ENCODE measurements around the gene RBMS1. TPM values are rescaled to one million over a fixed set of nuclear protein-coding genes. Genes with fewer than 3 reads are reported as not detected.
A peak's percentile ranks its signal among the peaks of the same experiment; 100 is the strongest.
"Not testable (repeated sequence)": the region's sequence is repeated elsewhere in the genome, so short reads cannot be mapped to it uniquely, and the experiment has no call there.

The RBMS1 gene
- total RNA-seq, 1 donor from 2014 or later: 136 TPM

DNA sequence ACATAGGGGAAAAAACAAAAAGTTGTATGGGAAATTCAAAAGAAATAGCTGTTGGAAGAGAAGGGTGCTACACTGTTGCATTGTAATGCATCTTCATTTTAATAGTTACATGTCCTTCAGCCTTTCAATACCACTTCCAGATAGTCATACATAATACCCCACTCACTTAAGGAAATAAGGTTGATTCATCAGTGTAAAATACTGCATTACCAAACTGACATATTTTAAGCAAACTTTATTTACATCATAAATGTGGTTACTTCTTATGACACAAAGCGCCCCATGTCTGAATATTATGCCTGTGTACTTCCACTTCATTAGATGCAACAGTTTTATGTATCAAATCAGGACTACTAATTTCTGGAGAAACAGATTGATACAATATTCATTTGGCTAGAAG is 4.5 kb downstream of the RBMS1 start:
- H3K27me3 Mint-ChIP-seq (ENCODE audit: unreplicated experiment): peaks cover 6% of the 10 kb centered on the region
- DNase-seq (ENCODE audit: low spot score): no peak
- no peak overlapping the region for H3K4me3 Mint-ChIP-seq (ENCODE audit: unreplicated experiment)
- TF ChIP-seq, protein P1, sequence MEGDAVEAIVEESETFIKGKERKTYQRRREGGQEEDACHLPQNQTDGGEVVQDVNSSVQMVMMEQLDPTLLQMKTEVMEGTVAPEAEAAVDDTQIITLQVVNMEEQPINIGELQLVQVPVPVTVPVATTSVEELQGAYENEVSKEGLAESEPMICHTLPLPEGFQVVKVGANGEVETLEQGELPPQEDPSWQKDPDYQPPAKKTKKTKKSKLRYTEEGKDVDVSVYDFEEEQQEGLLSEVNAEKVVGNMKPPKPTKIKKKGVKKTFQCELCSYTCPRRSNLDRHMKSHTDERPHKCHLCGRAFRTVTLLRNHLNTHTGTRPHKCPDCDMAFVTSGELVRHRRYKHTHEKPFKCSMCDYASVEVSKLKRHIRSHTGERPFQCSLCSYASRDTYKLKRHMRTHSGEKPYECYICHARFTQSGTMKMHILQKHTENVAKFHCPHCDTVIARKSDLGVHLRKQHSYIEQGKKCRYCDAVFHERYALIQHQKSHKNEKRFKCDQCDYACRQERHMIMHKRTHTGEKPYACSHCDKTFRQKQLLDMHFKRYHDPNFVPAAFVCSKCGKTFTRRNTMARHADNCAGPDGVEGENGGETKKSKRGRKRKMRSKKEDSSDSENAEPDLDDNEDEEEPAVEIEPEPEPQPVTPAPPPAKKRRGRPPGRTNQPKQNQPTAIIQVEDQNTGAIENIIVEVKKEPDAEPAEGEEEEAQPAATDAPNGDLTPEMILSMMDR (IDR thresholded peaks at IDR 0.05; ENCODE audit: unreplicated experiment): no peak
- no peak overlapping the region for H3K27ac Mint-ChIP-seq (ENCODE audit: unreplicated experiment)
- no peaks in the 10 kb centered on the region for H3K9me3 Mint-ChIP-seq (ENCODE audit: unreplicated experiment)
- peaks cover 5% of the 10 kb centered on the region for H3K36me3 Mint-ChIP-seq (ENCODE audit: low read depth, unreplicated experiment)
- peaks cover 25% of the 10 kb centered on the region for H3K4me1 Mint-ChIP-seq (ENCODE audit: unreplicated experiment)

DNA sequence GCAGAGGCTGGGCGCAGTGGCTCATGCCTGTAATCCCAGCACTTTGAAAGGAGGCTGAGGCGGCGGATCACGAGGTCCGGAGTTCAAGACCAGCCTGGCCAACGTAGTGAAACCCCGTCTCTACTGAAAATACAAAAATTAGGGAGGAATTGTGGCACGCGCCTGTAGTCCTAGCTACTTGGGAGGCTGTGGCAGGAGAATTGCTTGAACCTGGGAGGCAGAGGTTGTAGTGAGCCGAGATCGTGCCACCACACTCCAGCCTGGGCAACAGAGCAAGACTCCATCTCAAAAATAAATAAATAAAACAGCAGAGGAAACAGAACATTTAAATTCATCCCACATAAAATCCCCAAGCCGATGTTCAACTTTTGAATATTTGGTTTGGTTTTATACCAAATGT is 5.3 kb downstream of the RBMS1 start:
- H3K4me3 Mint-ChIP-seq (ENCODE audit: unreplicated experiment); H3K36me3 Mint-ChIP-seq (ENCODE audit: low read depth, unreplicated experiment); H3K9me3 Mint-ChIP-seq (ENCODE audit: unreplicated experiment); H3K27ac Mint-ChIP-seq (ENCODE audit: unreplicated experiment); H3K27me3 Mint-ChIP-seq (ENCODE audit: unreplicated experiment); DNase-seq (ENCODE audit: low spot score): not testable (repeated sequence)
- H3K4me1 Mint-ChIP-seq (ENCODE audit: unreplicated experiment): peaks cover 25% of the 10 kb centered on the region

DNA sequence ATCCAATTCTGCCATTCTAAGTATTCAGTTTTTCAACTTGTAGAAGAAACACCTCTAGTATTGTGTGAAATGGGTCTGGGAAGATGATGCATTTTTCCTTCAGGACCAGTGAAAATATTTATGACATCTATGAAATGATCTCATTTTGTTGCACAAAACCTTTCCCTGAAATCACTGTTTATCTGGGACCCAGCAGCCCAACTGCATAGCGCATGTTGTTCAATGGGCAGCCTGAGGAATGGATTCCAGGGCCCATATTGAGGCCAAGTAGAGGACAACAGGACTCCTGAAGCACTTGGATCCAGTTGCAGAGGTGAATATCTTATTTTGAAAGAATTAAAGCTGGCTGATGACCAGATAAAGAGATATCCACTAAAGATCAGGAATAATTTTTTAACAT is 7.3 kb downstream of the RBMS1 start:
- no peak overlapping the region for H3K4me3 Mint-ChIP-seq (ENCODE audit: unreplicated experiment)
- no peaks in the 10 kb centered on the region for H3K9me3 Mint-ChIP-seq (ENCODE audit: unreplicated experiment)
- peaks cover 26% of the 10 kb centered on the region for H3K4me1 Mint-ChIP-seq (ENCODE audit: unreplicated experiment)
- H3K36me3 Mint-ChIP-seq (ENCODE audit: low read depth, unreplicated experiment): no peaks in the 10 kb centered on the region
- H3K27ac Mint-ChIP-seq (ENCODE audit: unreplicated experiment): no peak overlapping the region
- TF ChIP-seq, protein P1 (IDR thresholded peaks at IDR 0.05; ENCODE audit: unreplicated experiment): no peak
- no peaks in the 10 kb centered on the region for H3K27me3 Mint-ChIP-seq (ENCODE audit: unreplicated experiment)
- DNase-seq (ENCODE audit: low spot score): no peak

DNA sequence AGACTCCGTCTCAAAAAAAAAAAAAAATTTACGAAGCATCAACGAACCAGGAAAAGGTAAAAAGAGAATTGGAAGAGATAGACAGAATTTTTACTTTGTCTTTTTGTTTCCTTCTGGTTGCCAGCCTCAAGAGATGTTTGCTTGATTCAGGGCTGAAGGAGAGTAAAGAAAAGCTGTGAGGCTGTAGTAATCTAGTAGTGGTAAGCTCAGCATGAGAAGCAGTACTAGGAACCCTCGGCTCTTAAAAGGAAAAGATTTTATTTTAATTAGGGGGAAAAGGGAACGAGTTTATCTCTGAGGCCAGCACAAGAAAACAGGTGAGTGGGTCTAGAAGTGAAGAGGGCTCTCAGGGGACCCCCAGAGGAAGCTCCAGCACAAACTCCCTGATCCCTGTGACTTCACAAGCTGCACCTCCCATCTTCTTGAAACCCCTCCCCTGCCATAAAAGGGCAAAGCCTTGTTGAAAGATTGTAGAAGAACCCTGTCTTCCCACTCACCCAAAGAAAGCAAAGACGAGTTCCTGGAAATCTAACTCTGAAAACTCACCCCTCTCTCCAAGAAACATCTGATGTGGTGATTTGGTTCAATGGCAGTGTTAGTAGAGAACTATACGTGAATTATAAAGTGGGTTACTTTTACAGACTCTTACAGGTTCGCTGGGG is 8.6 kb downstream of the RBMS1 start:
- TF ChIP-seq, protein P1 (IDR thresholded peaks at IDR 0.05; ENCODE audit: unreplicated experiment): no peak
- H3K36me3 Mint-ChIP-seq (ENCODE audit: low read depth, unreplicated experiment): no peaks in the 10 kb centered on the region
- H3K27ac Mint-ChIP-seq (ENCODE audit: unreplicated experiment): peak overlapping the region; percentile 67
- H3K4me3 Mint-ChIP-seq (ENCODE audit: unreplicated experiment): no peak overlapping the region
- no peaks in the 10 kb centered on the region for H3K27me3 Mint-ChIP-seq (ENCODE audit: unreplicated experiment)
- peaks cover 20% of the 10 kb centered on the region for H3K4me1 Mint-ChIP-seq (ENCODE audit: unreplicated experiment)
- no peaks in the 10 kb centered on the region for H3K9me3 Mint-ChIP-seq (ENCODE audit: unreplicated experiment)
- DNase-seq (ENCODE audit: low spot score): no peak

DNA sequence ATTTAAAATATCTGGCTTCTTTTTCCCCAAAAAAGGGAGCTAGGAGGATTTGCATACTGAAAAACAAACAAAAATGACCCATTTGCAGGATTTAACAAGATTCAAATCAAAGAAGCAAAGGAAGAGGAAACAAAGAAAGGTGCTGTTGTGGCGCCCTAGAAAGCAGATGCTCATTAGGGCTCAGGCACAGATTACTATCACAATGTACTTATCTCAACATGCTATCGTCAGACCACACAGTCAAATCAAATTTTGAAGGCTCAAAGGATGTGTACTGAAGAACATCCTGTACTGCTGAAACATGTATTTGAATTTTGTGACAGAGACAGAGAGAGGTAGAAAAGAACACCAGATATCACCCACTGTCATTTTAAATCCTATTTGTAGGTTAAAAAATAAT is 10.9 kb downstream of the RBMS1 start:
- TF ChIP-seq, protein P1 (IDR thresholded peaks at IDR 0.05; ENCODE audit: unreplicated experiment): no peak
- no peaks in the 10 kb centered on the region for H3K27me3 Mint-ChIP-seq (ENCODE audit: unreplicated experiment)
- no peak for DNase-seq (ENCODE audit: low spot score)
- H3K9me3 Mint-ChIP-seq (ENCODE audit: unreplicated experiment): no peaks in the 10 kb centered on the region
- no peaks in the 10 kb centered on the region for H3K36me3 Mint-ChIP-seq (ENCODE audit: low read depth, unreplicated experiment)
- H3K27ac Mint-ChIP-seq (ENCODE audit: unreplicated experiment): peak overlapping the region; percentile 16
- H3K4me3 Mint-ChIP-seq (ENCODE audit: unreplicated experiment): no peak overlapping the region
- peaks cover 28% of the 10 kb centered on the region for H3K4me1 Mint-ChIP-seq (ENCODE audit: unreplicated experiment)
